Stomach (tissue), 4 donors: ENCODE results near the gene ATP5IF1.

Experiments
- CTCF ChIP-seq, 7 experiments: fragments of 450-650 bp in 4 of 7; fragments of 200-600 bp in 3 of 7; sonication (generic) in 3 of 7; IDR thresholded peaks; one replicate each; pipeline ENCODE4 v1.5.1; 2016 to 2019; ENCODE audit warnings: antibody characterized with exemption in 7 of 7, control low read depth in 2 of 7, mild to moderate bottlenecking in 1 of 7
- EP300 ChIP-seq: sonication (generic); formaldehyde crosslinking; IDR thresholded peaks from one replicate; pipeline ENCODE4 v1.6.1; 2017; ENCODE audit warnings: antibody characterized with exemption
- POLR2A ChIP-seq, 4 donors: fragments of 450-650 bp; IDR thresholded peaks; one replicate each; pipeline ENCODE4 v1.6.1; 2016; ENCODE audit warnings: antibody characterized with exemption in 4 of 4, control low read depth in 2 of 4, mild to moderate bottlenecking in 1 of 4, moderate library complexity in 1 of 4
- POLR2AphosphoS5 ChIP-seq, 3 donors: sonication (generic); formaldehyde crosslinking; IDR thresholded peaks; one replicate each; pipeline ENCODE4 v1.6.1; 2016; ENCODE audit warnings: antibody characterized with exemption in 3 of 3

- TF ChIP-seq CTCF (IDR thresholded peaks at IDR 0.05), result no peak
- TF ChIP-seq POLR2A (IDR thresholded peaks at IDR 0.05), result no peak
- TF ChIP-seq EP300, result no peak
- TF ChIP-seq POLR2AphosphoS5 (IDR thresholded peaks at IDR 0.05), result no peak
Measured at GRCh38 chr1:28273216-28273860, 37.4 kb downstream of the ATP5IF1 start.
